SHP77 (cell line): Measurements from ENCODE around the gene METTL27.
"Not testable (repeated sequence)": the region's sequence is repeated elsewhere in the genome, so short reads cannot be mapped to it uniquely, and the experiment has no call there.

Experiments used
- DNase-seq, 2 experiments: peaks; one replicate each; lab custom pipeline; 2025; lab: John Stamatoyannopoulos, UW

METTL27 gene

GRCh38 chr7:73869011-73869798 is 26.9 kb upstream of the METTL27 start:
- DNase-seq, result no peak

GRCh38 chr7:73866446-73866767 is 24.1 kb upstream of the METTL27 start:
- no peak for DNase-seq

- DNase-seq, result peak; percentile 13 to 40
Observed at GRCh38 chr7:73865738-73866445, 23.6 kb upstream of the METTL27 start.

- DNase-seq, result no peak
Observed at GRCh38 chr7:73864981-73865711, 22.8 kb upstream of the METTL27 start.

GRCh38 chr7:73861305-73861704 is 19.0 kb upstream of the METTL27 start:
- no peak for DNase-seq

- no peak for DNase-seq
Observed at GRCh38 chr7:73860859-73861258, 18.5 kb upstream of the METTL27 start, which contains the start of gene TMEM270. TSS of gene TMEM270 (plus strand) at chr7:73861159. CDS start at chr7:73861195, 36 bp downstream.

GRCh38 chr7:73858807-73859206 is 16.5 kb upstream of the METTL27 start:
- no peak for DNase-seq

GRCh38 chr7:73856941-73857340 is 14.6 kb upstream of the METTL27 start:
- no peak for DNase-seq

GRCh38 chr7:73852500-73852899 is 10.2 kb upstream of the METTL27 start:
- no peak for DNase-seq

GRCh38 chr7:73851410-73852338 is 9.4 kb upstream of the METTL27 start:
- DNase-seq, result no peak

- no peak for DNase-seq
Observed at GRCh38 chr7:73850781-73851207, 8.5 kb upstream of the METTL27 start.

GRCh38 chr7:73847941-73848723 is 5.8 kb upstream of the METTL27 start:
- DNase-seq, result no peak

GRCh38 chr7:73845701-73846195 is 3.4 kb upstream of the METTL27 start:
- not testable (repeated sequence) for DNase-seq

- no peak for DNase-seq
Observed at GRCh38 chr7:73844848-73845460, 2.6 kb upstream of the METTL27 start.

GRCh38 chr7:73844131-73844547 is 1.8 kb upstream of the METTL27 start:
- no peak for DNase-seq

GRCh38 chr7:73841689-73842066 is 638 bp downstream of the METTL27 start:
- no peak for DNase-seq

- no peak for DNase-seq
Observed at GRCh38 chr7:73840715-73841379, 1.5 kb downstream of the METTL27 start.

- no peak for DNase-seq
Observed at GRCh38 chr7:73839743-73840714, 2.3 kb downstream of the METTL27 start.
